Measurements from ENCODE around the gene CTNNA1.

The CTNNA1 gene

GRCh38 chr5:138951091-138951985 lies 198.1 kb downstream of the CTNNA1 start:
- DNase-seq = no peak

GRCh38 chr5:138951986-138952735 lies 198.9 kb downstream of the CTNNA1 start:
- DNase-seq = no peak

GRCh38 chr5:138952962-138953361 lies 199.7 kb downstream of the CTNNA1 start:
- DNase-seq = no peak

- peak; percentile 74 to 87 (median 84) for DNase-seq
Measured at GRCh38 chr5:138953387-138954256, 200.4 kb downstream of the CTNNA1 start.

GRCh38 chr5:138954257-138955012 lies 201.2 kb downstream of the CTNNA1 start:
- DNase-seq = no peak

- peak; percentile 37 to 74 (median 62) for DNase-seq
Measured at GRCh38 chr5:138955013-138955660, 201.9 kb downstream of the CTNNA1 start.

- DNase-seq = no peak
Measured at GRCh38 chr5:138955671-138956295, 202.6 kb downstream of the CTNNA1 start.

- no peak for DNase-seq
Measured at GRCh38 chr5:138956801-138957200, 203.6 kb downstream of the CTNNA1 start.

GRCh38 chr5:138960145-138960692 lies 207.0 kb downstream of the CTNNA1 start:
- no peak for DNase-seq

GRCh38 chr5:138961221-138961620 lies 208.0 kb downstream of the CTNNA1 start:
- DNase-seq = no peak

- peak in 2 of 4 experiments; percentile 56 to 58 for DNase-seq
Measured at GRCh38 chr5:138961729-138962128, 208.5 kb downstream of the CTNNA1 start.

GRCh38 chr5:138962614-138963370 lies 209.6 kb downstream of the CTNNA1 start:
- no peak for DNase-seq

- no peak for DNase-seq
Measured at GRCh38 chr5:138963763-138964371, 210.6 kb downstream of the CTNNA1 start.

GRCh38 chr5:138964647-138965201 lies 211.5 kb downstream of the CTNNA1 start:
- DNase-seq = no peak

GRCh38 chr5:138965626-138966025 lies 212.4 kb downstream of the CTNNA1 start:
- DNase-seq = no peak

- no peak for DNase-seq
Measured at GRCh38 chr5:138966236-138966985, 213.2 kb downstream of the CTNNA1 start.

- DNase-seq = no peak
Measured at GRCh38 chr5:138967791-138968448, 214.7 kb downstream of the CTNNA1 start.

- DNase-seq = no peak
Measured at GRCh38 chr5:138968601-138969000, 215.4 kb downstream of the CTNNA1 start.

Data from suppressor macrophage (primary cell).